CD4-positive, alpha-beta T cell treated with Interleukin-15 for 4 hours (primary cell): Measurements from ENCODE around the gene KLHL21.

Experiments
- DNase-seq: peaks from one replicate; pipeline ENCODE4 v3.0.0-alpha.2; 2020; ENCODE audit warnings: low spot score

The KLHL21 gene

DNA sequence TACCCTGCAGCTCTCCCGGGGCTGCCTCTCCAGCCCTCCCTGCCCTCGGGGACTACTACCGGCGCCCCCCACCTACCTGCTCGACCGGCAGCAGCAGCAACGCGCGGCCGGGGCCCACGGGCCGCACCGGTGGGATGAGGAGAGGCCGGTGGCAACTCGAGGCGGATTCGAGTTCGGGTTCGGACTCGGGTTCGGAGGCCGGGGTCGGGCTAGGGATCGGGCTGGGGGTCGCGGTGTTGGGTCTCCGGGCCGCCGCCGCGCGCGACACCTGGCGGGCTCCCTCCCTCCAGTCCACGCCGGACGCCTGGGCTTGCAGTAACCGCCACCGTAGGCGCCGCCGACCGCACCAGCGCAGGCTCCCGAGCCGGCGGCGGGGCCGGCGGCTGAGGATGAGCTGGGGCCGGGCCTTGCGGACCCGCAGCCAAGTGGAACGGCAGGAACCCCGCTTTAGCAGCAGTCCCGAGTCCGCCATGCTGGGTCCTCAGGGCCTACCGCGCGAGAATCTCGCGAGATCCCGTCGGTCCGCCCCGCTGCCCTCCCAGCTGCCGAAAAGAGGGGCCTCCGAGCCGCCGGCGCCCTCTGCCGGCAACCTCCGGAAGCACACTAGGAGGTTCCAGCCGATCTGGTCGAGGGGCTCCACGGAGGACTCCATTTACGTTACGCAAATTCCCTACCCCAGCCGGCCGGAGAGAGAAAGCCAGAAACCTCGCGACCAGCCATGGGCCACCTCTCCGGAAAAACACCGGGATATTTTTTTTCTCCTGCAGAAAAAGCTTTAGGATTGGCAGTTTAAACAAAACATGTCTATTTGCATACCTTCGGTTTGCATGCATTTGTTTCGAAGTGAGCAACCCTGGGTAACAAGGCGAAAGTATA, 48.4 kb downstream of the KLHL21 start, which contains the start of gene NOL9:
NOL9 (minus strand) TSS at position 483 of the 876 bp plus-strand sequence; CDS start at position 472, 11 bp downstream.
- peak; percentile 96 for DNase-seq

DNA sequence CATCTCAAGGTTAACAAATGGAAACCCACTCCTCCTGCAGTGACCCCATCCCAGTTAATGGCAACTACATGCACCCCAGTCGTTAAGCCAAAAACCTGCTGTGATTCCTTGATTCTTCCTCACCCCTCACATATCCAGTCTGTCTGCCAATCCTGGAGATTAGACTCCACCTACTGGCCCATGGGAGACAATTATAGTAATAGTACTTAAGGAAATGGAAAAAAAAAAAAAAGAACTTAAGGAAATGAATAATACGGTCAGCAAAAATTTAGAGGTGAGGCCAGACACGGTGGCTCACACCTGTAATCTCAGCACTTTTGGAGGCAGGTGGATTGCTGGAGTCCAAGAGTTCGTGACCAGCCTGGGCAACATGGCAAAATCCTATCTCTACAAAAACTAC, 55.4 kb downstream of the KLHL21 start:
- no peak for DNase-seq

DNA sequence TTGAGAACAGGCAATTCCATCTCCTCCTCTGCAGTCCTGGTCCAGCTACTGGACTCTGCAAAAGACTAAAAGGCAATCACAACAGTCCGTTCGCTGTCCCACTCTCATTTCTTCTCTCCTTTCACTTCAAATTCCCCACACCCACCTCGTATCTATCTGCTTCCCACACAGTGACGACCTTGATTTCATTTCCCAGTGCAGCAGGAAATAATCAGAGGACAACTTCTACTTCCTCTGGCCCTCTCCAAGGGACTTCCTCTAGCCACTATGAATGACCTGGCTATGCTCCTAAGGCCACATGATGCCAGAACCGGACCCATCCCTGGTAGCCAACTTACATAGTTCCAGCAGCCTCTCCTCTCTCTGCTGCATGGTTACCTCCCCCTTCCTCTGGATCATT, 56.3 kb downstream of the KLHL21 start:
- DNase-seq = no peak

DNA sequence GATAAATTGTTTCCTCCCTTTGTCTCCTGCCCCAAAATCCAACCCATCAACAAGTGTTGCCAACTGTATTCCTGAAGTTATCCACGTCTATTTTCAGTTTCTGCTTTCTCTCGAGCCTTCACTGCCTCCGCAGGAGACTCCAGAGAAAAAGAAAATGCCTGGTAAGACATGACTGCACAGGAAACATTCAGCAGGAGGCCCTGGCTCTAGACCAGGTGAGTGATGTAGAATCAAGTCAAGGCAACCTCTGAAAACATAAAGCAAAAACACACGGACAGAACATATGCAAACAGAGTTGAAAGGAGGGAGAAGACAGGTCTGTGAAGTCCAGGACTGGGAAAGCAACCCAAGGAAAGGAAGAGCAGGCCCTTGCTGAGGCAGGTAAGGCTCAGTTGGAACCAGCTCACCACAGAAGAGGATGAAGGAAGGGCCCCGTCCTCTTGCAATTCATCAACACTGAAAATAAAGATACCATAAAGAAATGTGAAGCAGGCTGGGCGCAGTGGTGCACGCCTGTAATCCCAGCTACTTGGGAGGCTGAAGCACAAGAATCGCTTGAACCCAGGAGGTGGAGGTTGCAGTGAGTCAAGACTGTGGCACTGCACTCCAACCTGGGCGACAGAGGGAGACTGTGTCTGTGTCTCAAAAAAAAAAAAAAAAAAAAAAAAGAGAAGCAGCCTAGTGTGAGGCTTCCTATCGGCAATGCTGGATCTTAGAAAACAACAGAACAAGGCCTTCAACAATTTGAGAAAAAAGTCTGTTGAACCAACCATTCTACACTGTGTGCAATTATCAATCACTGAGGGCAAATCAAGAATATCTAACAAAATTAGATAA, 57.2 kb downstream of the KLHL21 start:
- no peak for DNase-seq

GRCh38 chr1:6544831-6545230, 57.8 kb downstream of the KLHL21 start:
- DNase-seq = peak; percentile 36
